GM18526 (cell line): ENCODE measurements around the gene PTPRG.

Experiments
- POLR2A ChIP-seq: IDR thresholded peaks from 3 replicates; pipeline ENCODE4 v1.6.1; 2011; ENCODE audit not compliant: insufficient read length; ENCODE audit errors: extremely low read depth

Gene PTPRG

GRCh38 chr3:61725851-61726333 lies 164.5 kb downstream of the PTPRG start:
- TF ChIP-seq POLR2A: no peak

- TF ChIP-seq POLR2A: no peak
These were observed 166.1 kb downstream of the PTPRG start for GRCh38 chr3:61727435-61727834.

- TF ChIP-seq POLR2A: no peak
These were observed 167.8 kb downstream of the PTPRG start for GRCh38 chr3:61729038-61729634.

- TF ChIP-seq POLR2A: no peak
These were observed 168.7 kb downstream of the PTPRG start for GRCh38 chr3:61730056-61730455.

GRCh38 chr3:61730577-61731231 lies 169.3 kb downstream of the PTPRG start:
- TF ChIP-seq POLR2A: no peak

- no peak for TF ChIP-seq POLR2A
These were observed 171.6 kb downstream of the PTPRG start for GRCh38 chr3:61733000-61733399.

GRCh38 chr3:61733876-61734275 lies 172.5 kb downstream of the PTPRG start:
- no peak for TF ChIP-seq POLR2A

GRCh38 chr3:61734749-61735686 lies 173.6 kb downstream of the PTPRG start:
- no peak for TF ChIP-seq POLR2A

- TF ChIP-seq POLR2A: no peak
These were observed 175.1 kb downstream of the PTPRG start for GRCh38 chr3:61736506-61736905.

GRCh38 chr3:61739640-61740039 lies 178.3 kb downstream of the PTPRG start:
- TF ChIP-seq POLR2A: no peak

GRCh38 chr3:61740494-61740893 lies 179.1 kb downstream of the PTPRG start:
- TF ChIP-seq POLR2A: no peak

GRCh38 chr3:61741551-61741950 lies 180.2 kb downstream of the PTPRG start:
- no peak for TF ChIP-seq POLR2A

GRCh38 chr3:61742006-61742405 lies 180.6 kb downstream of the PTPRG start:
- no peak for TF ChIP-seq POLR2A

GRCh38 chr3:61743067-61743466 lies 181.7 kb downstream of the PTPRG start:
- TF ChIP-seq POLR2A: no peak

GRCh38 chr3:61743686-61744242 lies 182.4 kb downstream of the PTPRG start:
- TF ChIP-seq POLR2A: no peak
